GM21447 (cell line): ENCODE data around the gene SENP1.

Source experiments
- ATAC-seq: cut with Tn5 transposase; IDR thresholded peaks from one replicate; pipeline ENCODE4 v1.9.1; 2021; ENCODE audit not compliant: unreplicated experiment

Gene SENP1

DNA sequence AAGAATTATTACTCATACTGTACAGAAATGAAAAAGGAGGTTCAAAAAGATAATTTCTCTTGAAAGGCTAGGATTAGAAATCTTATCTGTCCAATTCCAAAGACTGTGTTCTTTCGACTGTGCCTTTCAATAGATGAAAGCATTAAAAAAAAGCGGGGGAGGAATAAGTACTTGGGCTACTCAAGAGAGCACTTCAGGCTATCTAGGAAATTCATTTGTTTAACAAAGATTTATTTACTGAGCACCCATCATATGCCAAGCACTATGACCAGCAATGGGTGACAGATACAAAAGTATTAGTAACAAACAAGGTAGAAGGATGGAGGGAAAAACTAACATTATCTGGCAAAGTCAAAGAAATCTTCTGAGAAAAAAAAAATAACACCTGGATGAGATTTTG is 37.4 kb downstream of the SENP1 start:
- no peak for ATAC-seq

- ATAC-seq, result no peak
These were observed 38.5 kb downstream of the SENP1 start for GRCh38 chr12:48067250-48067938.

DNA sequence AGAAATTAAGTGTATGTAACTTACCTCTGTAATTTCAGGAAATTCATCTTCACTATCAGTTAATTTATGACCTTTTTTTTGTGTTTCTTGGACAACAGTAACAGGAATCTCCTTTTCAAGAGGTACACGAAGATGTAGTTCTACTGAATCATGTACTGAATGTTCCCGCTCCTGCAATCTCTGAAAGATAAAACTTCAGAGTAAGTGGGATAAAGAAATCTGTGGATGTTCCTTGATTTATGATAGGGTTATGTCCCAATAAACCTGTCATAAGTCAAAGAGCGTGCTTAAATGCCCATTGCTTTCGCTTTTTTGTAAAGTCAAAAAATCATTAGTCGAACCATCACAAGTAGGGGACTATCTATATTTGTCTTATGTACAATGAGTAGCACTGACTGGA is 40.8 kb downstream of the SENP1 start:
- no peak for ATAC-seq

- ATAC-seq, result no peak
These were observed 42.3 kb downstream of the SENP1 start for GRCh38 chr12:48063530-48063929.

DNA sequence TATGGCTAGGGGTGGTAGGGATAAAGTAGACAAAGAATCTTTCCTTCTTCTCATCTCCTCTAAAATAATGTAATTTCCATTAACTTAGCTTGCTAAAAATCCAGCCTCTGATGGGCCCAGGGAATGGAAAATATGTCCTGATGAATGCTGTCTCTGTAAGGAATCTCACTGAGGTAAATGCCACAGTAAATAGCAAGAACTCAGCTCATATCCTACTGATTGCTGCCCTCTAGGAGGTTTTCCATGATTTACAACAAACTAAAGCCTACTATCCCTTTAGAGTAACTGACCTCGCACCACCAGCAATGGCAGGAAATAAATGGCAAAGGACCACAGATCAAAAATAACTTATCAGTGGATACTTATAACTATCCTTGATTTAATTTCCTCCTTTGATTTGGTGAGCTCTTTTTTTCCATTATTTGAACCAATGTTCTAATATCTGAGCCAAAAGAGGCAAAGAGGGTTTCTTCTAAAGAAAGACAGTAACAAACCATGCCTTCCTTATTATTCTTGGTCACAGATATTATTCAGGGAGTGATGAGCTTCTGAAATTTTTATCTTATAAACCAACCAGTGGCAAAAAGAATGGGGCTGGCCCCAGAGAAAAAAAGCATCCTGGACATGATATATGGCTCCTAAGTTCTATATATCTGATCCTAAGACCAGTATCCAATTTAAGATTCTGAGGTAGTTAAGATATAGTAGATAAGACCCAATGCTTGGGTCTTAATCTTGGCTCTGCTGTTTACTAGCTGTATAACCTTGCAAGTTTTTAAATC is 43.8 kb downstream of the SENP1 start:
- ATAC-seq, result no peak

GRCh38 chr12:48060474-48060873 is 45.4 kb downstream of the SENP1 start:
- no peak for ATAC-seq

DNA sequence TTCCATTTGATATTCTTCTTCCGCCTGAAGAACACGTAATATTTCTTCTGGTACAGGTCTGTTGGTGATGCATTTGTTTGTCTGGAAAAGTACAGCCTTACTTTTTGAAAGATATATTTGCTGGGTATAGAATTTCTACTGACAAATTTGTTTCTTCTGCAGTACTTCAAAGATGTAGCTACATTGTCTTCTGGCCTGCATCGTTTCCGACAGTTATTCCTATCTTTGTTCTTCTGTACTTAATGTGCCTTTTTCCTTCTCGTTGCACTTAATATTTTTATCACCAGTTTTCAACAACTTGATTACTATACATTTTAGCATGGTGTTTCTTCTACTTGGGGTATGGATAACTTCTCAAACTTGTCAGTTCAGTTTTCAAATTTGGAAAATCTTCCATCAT is 47.1 kb downstream of the SENP1 start:
- no peak for ATAC-seq

DNA sequence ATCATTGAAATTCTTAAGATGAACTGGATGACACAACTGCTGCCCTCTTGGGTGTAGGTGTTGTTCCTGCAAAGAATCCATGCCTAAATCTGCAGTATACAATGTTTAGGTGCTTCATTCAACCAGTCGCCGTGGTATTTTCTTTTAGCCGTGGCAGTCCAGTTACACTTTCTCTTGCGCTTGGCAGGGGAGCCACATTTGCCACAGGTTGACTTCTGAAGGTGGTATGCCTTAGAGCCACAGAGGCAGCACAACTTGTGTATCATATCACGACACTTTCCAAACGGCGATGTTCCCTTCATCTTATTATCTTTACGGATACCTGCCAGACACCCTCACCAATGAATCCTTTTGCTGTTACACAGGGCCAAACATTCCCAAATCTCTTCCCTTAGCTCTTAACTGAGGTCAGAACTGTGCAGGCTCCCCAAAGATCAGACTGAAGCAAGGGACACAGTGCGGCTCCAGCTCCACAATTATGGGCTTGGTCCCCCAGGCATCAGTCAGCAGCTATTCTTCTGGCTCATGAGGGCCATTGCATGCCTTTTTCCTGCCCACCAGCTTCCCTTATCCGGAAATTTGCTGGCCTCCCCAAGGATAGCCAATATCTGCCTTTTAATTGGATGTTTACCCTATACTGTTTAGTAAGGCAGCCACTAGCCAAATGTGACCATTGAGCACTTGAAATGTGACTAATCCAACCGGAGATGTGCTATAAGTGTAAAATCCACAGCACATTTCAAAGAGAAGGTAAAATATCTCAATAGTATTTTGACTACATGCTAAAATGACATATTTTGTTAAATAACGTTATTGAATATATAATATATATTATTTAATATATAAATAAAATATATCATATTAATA is 50.7 kb downstream of the SENP1 start:
- ATAC-seq, result no peak

GRCh38 chr12:48053883-48054282 is 52.0 kb downstream of the SENP1 start:
- no peak for ATAC-seq

GRCh38 chr12:48053122-48053521 is 52.8 kb downstream of the SENP1 start:
- ATAC-seq, result no peak

GRCh38 chr12:48051681-48052080 is 54.2 kb downstream of the SENP1 start:
- no peak for ATAC-seq

GRCh38 chr12:48050174-48050573 is 55.7 kb downstream of the SENP1 start:
- no peak for ATAC-seq

GRCh38 chr12:48045965-48046518 is 59.8 kb downstream of the SENP1 start:
- no peak for ATAC-seq

DNA sequence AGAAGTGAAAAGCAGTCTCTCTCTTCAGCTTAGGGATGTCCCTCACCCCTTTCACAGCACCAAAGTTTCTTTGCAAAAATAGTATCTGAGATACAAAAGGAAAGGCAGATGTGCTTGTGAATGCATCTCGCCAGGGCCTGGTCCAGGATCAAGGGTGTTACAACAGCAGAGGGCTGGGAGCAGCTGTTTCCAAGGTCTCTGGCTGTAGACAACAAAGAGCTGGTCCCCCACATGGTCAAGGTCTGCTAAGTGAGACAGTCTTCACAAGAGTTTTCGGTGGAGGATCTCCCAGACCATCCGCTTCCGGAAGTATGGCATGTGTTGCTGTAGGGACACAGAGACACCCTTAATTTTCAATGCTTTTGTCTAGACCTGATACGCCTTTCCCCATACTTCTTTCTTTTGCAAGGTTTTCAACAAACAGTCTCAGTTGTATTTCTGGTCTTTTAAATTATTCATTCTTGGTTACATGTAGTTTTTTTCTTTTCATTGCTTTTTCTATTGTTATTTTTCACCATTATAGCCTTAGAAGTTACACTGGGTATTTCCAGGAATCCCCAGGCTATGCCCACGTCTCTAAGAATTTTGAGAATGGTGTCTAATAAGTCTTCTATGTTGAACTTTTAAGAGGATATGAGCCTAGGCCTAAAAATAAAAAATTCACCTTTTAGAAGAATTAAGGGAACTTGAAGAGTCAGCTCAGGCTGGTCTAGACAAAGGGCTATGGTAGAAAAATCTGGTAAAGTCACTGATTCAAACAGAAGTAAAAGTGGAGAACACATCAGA is 60.6 kb downstream of the SENP1 start:
- no peak for ATAC-seq

DNA sequence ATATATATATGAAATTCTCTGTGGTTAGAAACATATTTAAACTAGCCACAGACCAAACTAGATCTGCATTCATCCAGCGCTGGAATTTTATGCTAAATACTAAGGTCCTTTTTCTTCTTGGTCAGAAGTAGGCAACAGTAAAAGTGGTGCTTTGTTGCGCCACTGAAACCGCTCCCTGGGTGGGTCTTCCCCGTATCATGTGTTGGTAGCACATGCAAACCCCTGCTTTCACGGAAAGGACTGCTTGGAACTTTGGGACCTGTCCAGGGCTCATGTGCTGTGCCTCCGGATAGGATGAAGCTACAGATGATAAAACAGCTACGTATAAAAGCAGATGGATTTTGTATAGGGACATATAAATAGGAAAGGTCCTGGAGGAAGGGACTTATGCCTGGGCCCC is 61.5 kb downstream of the SENP1 start:
- ATAC-seq, result no peak

DNA sequence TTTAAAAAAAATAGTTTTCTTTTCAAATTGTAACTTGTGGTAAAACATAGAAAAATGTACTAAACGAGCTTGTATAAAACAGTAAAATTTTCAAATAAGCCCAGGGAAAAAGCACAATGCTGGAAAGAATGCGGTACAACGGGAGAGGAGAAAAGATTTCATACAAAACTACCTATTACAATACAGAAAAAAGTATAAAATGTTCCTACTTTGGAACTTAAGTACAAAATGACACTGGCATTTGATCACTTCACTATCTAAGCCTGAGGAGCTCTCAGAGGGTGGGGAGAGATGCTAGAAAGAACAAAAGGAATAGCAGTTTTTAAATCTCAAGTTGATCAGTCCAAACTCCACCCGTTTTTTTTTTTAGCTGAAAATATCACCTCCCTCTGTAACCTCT is 62.1 kb downstream of the SENP1 start:
- ATAC-seq, result no peak

GRCh38 chr12:48041591-48042423 is 64.1 kb downstream of the SENP1 start:
- no peak for ATAC-seq

DNA sequence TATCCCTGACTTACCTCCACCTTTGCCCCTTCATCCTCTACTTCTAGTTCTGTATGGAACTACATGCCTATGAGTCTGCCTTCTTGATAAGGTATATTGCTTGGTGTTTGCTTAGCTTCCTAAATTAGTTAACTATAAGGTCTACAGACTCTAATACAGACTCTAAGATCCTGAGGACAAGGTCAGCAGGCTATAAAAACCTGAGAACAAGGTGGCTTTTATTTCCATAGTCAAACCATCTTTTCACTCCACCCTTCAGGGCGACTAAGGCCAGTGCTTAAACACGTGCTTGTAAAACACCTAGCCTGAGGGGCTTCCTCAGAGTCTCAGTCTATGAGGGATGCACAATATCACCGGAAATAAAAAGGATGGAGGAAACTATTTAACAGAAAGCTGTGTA is 65.5 kb downstream of the SENP1 start:
- ATAC-seq, result no peak

DNA sequence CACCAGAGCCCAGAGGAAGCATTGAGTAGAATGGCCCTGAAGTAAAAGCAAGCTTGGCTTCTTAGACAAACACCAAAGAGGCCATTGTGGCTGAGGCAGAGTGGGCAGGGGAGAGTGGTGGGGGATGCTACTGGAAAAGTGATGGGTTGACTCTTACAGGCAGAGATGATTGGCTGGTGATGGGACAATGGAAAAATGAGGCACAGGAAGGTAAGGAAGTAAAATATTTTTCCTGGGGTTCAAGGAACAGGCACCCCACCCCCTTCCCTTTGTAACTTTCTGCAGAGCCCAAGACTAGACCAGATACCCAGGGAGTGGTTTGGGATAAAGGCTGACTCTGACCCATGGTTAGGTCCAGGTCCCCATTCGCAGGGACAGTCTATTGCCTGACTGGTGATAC is 66.7 kb downstream of the SENP1 start:
- ATAC-seq, result no peak

GRCh38 chr12:48038085-48038484 is 67.8 kb downstream of the SENP1 start:
- ATAC-seq, result no peak
